Fibroblast of upper back skin (primary cell): ENCODE measurements around the gene LIG3.
"Not testable (repeated sequence)": the region's sequence is repeated elsewhere in the genome, so short reads cannot be mapped to it uniquely, and the experiment has no call there.

Source experiments
- DNase-seq: peaks from one replicate; pipeline ENCODE4 v3.0.0-alpha.2; 2013

The LIG3 gene

DNA sequence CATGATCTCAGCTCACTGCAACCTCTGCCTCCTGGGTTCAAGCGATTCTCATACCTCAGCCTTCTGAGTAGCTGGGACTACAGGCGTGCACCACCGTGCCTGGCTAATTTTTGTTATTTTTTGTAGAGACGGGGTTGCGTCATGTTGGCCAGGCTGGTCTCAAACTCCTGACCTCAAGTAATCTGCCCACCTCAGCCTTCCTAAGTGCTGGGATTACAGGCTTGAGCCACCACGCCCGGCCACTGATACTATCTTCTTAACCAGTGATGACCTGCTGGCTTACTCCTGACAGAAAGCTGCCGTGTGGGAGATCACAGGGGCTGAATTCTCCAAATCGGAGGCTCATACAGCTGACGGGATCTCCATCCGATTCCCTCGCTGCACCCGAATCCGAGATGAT lies 20.7 kb downstream of the LIG3 start:
- not testable (repeated sequence) for DNase-seq

DNA sequence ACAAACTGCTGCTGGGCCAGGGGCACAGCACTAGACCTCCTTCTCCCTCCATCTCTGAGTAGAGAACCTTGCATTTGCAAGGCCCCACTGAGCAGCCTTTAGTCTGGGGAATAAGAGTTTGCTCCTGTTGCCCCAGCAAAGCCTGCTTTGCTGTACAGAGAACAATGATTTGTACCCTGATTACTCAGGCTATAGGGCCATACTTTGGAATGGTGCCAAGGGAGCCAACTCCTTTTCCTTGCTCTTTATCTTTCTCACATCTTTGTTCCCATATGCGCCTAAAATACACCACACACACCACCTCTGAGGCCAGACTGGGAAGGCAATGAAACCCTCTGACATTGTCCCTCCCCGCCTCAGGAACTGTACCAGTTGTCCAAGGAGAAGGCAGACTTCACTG lies 21.2 kb downstream of the LIG3 start:
- DNase-seq, result no peak

DNA sequence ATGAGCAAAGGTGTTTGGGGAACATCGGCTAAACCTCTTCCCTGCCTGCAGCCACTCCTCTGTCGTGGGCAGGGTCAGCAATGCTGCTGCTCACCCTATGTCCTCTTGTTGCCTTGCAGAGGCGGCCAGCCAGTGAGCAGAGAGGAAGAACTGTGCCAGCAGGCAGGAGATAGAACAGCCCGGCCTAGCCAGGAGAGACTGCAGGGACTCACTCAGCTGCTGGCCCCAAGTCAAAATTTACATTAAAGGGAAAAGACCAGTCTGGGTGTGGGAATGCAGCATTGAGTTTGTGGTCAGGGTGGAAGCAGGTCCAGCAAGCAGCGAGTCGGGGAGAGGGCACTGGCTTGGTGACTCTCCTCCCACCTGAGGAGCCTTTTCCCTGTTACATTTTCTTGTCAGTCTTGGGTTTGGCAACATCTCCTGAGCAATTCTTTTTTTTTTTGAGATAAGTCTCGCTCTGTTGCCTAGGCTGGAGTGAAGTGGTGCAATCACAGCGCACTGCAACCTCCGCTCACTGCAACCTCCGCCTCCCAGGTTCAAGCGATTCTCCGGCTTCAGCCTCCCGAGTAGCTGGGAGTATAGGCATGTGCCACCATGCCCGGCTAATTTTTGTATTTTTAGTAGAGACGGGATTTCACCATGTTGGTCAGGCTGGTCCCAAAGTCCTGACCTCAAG lies 22.7 kb downstream of the LIG3 start:
- DNase-seq, result no peak

DNA sequence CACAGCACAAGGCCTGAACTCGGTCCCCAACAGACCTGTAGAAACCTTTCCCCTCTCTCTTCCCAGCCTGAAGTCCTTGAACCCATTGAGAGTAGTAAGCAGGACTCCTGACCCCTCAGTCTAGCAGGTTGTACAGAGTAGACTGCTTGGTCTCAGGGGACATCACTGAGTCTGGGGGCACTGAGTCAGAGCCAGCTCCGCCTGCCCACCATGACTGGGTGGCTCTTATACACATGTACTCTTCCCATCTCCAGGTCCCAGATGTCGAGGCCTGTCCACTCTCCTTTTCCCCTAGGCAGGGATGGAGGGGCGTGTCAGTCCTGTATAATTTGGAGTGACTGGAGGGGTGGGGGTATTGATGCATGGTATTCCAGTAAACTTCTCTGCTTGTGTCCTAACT lies 23.5 kb downstream of the LIG3 start:
- DNase-seq, result no peak

DNA sequence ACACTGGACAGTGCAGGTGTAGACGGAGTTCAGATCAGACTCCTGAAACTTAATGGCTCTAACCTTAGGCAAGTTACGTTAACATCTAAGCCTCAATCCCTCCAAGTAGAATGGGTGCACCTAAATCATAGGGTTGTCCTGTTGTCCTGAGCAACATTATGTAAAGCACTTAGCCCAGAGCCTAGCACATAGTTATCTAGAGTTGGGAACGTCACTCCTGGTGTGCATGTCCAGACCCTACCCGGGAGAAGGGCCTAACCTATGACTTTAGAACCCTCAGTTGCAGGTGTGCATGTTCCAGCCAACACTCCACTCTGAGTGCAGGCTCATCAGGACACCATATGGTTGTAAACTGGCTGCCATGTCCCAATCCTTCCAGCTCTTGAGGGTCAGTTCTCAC lies 26.0 kb downstream of the LIG3 start:
- no peak for DNase-seq

DNA sequence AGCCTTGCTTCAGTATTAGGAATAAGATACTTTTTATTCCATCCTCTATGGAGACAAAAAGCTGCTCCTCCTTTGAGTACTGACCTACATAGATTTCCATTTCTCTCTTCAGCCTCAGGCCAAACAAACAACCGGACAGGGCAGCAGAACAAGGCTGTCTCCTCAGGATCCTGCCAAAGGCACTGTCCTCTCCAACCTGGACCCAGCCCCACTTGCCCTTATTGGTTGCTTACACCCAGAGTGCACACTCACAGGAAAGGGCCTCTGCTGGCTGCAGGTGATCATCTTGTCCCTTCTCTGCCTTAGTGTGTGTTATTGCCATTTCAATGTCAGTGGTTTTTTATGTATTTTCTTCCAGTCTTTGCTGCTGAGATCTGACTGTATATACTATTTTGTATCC lies 26.6 kb downstream of the LIG3 start:
- no peak for DNase-seq

DNA sequence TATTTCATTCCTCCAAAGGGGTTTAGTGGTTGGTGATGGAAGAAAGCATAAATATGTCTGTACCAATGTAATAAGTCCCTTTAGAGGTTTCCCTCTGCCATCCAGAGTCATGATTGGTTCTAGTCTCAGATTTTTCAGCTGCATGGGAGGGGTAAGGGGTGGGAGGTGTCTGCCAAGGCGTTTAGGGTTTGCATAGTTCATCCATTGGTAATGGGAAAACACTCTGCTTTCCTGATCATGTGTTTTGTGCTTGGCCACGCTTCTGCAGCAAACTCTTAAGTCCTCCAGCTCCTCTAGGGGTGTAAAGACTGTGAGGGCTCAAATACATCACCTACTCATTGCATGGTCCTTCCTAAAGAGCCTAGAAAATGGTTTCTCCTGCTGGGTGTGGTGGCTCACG lies 29.8 kb downstream of the LIG3 start:
- no peak for DNase-seq

DNA sequence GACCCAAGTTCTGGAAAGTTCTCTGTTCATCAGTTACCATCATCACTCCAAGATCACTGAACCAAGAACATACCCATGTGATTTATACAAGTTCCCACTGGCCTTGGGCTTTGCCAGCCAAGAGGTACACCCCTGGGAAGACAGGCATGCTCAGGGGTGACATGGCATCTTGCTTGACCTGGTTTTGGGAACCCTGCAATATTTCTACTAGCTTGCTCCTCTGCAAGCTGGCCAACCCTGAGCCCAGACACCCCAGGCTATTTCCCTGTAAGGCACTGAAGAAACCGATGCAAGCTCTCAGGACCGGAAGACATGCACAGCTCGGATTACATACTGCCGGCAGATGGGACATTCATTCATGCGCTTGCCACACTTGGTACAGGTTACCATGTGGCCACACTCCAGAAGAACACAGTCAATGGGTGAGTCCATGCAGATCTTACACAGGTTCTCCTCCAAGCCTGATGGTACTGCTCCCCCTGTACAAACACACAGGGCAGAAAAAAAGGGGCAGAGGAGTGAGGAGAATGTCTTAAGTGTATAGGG lies 31.4 kb downstream of the LIG3 start:
- no peak for DNase-seq

DNA sequence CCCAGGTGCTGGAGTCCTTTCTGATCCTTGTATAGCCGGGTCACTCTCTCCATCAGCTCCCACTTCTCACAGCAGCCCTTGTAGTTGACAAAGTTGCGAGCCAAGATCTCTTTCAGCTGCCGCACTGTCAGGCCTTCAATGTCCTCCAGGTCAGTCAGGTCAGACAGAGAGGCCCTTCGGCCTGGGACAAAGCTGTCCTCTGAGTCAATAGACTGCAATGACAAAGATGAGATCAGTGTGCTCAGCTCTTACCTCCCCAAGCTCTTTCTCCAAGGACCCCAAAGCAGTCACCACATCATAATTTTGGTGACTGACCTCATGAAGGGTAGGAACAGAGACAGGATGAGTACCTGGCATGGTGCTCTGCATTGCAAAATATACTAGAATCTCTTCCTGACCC lies 36.1 kb downstream of the LIG3 start:
- DNase-seq, result no peak

DNA sequence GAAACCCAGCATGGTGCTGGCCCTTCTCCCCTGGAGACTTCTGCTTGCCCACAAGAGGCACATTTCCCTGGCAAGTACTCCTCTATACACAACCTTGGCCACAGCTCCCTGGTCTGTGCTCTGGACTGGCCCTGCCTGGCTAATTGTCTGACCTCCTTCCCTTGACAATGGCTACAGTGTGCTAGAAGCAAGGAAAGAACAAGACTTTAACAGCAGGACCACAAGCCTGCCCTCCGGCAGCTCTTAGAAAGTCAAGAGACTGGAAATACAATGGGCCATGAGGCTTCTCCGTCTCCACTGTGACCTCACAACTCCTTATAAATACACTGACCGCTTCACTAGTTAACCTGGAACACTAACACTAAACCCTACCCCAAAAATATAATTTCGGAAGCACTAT lies 36.7 kb downstream of the LIG3 start:
- DNase-seq, result no peak

DNA sequence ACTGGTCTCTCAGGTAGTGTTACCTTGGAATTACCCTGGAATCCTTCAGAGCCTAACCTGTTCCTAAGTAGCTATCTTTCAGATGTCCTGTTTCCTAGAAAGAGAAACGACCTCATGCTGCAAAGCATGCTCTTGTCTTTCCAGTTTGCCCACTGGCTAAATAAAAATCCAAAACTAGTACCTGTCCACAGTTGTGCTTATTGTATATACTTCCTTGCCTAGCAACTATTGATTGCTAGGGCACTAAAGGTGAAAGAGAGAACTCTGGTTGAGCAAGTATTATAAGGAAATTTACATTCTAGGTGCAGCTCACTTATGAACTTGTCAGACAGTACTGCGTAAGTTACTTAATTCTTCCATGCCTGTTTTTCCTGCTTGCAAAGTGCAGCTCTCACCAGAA lies 38.5 kb downstream of the LIG3 start:
- DNase-seq, result no peak

DNA sequence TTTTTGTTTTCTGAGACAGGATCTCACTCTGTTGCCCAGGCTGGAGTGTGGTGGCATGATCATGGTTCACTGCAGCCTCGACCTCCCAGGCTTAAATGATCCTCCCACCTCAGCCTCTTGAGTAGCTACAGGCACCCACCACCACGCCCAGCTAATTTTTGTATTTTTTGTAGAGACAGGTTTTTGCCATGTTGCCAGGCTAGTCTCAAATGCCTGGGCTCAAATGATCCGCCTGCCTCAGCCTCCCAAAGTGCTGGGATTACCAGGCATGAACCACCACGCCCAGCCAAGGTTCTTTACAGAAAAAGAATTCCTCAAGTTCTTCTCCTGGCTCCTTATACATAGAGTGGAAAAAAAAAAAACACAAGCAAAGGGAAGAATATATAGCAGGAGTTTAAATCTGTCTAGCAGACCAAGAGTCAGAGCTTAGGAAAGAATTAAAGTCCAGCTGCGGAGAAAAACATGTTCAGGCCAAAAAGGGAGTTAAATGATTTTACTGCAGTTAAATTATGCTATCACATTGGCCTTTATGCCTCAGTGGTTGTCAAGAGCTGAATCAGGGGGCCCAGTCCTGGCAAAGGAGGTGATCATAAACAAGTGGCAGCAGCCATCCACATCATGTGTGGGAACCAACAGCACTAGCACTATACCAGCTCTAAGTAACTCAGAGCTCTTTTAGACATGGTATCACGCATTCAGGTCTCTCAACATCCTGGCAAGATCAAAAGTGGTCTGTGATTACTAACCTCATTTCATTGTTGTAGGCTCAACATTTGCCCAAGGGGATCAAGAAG lies 39.3 kb downstream of the LIG3 start:
- DNase-seq, result no peak

DNA sequence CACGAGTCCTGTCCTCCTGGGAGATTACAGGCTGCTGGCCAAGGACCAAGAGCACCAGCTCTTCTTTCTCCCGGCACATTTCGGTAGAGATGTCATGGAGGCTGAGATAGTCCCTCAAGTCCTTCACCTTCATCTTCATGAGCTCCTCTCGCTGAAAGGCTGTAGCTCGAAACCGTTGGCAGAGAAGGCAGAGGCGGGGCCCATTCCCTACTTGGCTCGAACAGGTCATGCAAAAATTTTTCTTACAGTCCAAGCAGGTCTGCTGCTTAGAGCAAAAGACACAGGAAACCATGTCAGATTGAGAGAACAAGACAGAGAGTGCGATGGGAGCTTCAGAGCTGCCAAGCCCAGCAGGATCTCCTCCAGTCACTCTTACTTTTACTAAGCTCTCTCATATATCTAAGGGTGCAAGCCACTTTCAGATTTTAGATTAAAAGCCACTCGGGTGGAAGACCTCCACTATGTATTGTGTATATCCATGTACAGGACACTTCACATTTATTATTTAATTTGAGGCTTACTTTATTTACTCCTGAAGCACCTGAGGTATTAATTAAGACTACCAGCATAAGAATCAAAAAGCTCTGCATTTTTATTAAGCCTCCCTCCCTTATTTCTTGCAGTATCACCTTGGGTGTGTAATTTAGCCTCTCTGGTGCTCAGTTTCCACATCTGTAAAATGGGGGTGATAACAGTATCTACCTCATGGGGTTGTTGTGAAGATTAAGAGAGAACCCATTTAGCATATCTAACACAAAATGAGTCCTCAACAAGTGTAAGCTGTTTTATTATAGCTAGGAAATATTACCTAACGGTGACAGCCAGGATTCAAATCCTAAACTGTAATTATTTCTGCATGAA lies 41.4 kb downstream of the LIG3 start:
- DNase-seq, result no peak

DNA sequence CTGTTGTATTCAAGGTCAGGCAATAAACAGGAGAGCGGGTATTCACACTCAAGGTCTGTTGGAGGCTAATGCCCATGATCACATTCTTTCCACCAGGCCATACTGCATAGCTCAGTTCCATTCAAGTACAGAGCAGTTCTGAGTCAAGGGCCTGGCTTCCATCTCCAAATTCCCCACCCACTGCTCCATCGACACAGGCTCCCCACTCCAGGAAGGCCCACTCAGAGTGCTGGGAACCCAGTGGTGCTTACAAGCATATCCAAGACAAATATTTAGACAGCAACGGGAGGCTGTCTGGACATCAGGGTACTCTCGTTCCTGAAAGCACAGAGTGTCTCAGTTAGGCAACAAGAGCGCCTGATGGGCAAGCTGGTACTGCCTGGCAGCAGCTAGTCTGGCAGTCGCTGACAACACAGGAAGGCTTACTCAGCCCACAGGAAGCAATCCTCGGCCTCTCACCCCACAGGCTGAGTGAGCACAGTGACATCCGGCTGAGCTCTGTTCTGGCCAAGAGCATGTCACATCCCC lies 42.3 kb downstream of the LIG3 start:
- DNase-seq, result peak; percentile 51

DNA sequence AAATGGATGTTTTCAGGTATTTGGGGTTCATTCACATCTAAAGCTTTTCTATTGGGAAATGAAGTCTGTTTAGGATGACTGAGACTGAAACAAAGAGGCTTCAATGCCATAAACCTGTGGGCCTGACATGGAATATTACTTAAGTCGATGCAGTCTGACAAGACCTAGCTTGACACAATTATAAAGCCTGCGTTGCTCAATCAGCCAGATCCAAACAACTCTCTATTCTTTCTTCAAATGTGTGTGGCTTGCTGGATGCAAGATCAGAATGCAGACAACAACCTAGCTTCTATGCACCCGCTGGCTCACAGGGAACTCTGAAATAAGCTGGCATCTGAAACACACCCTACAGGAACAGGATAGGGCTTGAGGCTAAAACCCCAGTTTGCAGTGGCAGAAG lies 43.2 kb downstream of the LIG3 start:
- no peak for DNase-seq

DNA sequence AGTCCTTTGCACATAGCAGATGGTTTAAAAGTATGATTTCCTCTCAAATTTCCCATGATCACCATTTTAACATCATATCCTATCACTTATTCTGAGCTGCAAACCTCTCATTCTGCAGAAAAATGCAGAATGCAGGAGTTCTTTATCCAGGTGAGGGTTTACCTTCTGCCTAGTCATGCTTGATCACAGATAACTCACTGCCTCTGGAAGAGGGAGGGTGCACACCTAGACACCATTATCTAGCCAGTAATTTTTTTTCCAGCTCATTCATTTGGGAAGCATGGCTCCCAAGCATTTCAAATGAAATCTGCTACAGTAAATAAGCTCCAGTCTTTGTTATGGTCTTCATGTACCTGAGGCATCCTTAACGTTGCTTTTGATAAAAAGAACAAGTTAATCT lies 45.2 kb downstream of the LIG3 start:
- no peak for DNase-seq

DNA sequence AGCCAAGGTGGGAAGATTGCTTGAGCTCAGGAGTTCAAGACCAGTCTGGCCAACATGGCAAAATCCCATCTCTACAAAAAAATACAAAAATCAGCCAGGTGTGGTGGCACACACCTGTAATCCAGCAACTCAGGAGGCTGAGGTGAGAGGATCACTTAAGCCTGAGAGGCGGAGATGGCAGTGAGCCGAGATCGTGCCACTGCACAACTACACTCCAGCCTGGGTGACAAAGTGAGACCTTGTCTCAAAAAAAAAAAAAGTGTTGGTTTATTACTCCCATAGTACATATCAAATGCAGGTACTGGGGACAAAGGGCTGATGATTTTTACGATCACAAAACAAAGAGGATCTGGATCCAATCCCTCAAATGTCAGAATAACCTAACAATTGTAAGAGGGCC lies 47.8 kb downstream of the LIG3 start:
- not testable (repeated sequence) for DNase-seq

DNA sequence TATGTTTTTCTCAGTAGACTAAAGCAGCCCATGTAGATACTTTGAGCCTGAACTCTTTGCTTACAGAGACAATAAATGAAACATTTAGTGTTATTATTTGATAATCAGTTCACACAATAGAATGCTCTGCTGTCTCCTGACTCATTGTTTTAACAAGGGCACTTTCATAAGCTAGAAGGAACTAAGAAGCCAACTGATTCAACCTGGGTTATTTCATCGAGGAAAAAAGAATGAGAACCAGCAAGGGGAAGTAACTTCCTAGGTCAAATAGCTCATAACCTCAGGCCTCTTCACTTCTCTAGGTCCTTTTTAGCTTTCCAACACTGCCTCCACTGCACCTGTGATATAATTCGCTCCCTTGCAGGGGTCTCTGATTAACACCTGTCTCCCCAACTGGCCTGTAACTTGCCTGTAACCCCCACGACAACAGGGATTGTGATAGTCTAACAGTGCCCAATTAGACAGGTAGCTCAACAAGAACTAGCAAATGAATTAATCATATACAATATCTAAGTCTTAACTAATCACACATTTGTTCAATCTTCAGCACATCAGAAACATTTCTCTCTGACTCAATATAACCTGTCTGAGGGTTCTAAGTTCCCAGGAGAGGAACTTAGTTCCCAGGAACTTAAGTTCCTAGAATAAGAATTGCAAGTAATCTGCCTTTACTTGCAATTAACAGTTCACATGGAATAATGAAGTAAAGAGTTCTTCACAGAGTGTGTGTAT lies 48.4 kb downstream of the LIG3 start:
- DNase-seq, result no peak

DNA sequence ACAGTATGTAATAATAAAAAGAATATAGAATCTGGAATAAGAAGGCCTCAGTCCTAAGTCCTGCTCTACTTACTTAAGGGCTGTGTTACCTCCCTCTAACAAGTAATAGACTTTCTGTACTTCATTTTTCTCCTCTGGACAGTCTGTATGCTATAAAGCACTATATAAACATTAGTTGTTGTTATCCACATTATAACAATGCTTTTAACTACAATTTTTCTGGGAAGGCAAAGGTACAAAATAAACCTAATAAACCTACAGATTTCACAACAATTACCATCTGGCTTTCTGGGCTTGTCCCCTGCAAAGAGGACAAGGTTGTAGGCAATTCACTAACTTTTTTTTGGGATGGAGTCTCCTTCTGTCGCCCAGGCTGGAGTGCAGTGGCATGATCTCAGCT lies 50.5 kb downstream of the LIG3 start:
- DNase-seq, result no peak

DNA sequence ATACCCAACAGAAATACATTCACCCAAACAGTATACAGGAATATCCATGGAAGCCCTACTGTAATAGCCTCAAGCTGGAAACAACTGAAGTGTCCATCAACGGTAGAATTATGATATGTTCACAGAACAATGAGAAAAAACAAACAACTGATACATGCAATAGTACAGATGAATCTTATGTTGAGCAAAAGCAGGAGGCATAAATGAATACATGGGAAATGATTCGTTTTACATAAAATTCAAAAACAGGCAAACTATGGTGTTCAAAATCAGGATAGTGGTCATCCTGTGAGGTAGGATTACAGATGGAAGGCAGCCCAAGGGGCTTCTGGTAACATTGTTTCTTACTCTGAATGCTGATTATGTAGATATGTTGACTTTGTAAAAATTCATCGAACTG lies 58.1 kb downstream of the LIG3 start:
- no peak for DNase-seq

DNA sequence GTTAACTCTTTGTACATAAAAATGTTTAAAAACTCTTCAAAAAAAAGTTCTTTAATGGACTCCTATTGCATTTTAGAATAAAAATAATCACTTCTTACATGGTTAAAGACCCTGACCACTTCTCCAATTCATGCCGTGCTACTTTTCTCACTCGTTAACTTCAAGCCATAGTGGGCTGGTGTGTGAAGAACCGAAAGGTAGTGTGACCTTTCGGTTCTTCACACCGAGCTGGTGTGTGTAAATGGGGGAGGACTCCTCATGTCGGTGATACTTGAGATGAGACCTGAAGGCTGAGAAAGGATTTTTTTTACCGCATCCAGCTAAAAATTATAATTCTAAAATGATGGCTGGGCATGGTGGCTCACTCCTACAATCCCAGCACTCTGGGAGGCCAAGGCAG lies 61.1 kb downstream of the LIG3 start:
- no peak for DNase-seq

DNA sequence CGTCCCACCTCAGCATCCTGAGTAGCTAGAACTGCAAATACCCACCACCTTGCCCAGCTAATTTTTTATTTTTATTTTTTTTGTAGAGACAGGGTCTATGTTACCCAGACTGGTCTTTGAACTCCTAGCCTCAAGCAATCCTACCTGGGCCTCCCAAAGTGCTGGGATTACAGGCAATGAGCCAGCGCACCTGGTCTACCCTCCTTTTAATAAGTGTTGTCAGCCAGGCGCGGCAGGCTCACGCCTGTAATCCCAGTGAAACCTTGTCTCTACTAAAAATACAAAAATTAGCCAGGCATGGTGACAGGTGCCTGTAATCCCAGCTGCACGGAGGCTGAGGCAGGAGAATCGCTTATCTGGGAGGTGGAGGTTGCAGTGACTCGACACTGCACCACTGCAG lies 63.9 kb downstream of the LIG3 start:
- no peak for DNase-seq
